BLaER1 (cell line): ENCODE measurements around the gene CAMK2G.

Experiments
- H3K27ac ChIP-seq: shearing (Covaris generic); formaldehyde crosslinking; 2 replicates; pipeline ENCODE4 v1.8.1; 2022
- H3K27me3 ChIP-seq: shearing (Covaris generic); formaldehyde crosslinking; 2 replicates; pipeline ENCODE4 v1.8.1; 2022
- H3K36me3 ChIP-seq: shearing (Covaris generic); formaldehyde crosslinking; 2 replicates; pipeline ENCODE4 v1.8.1; 2022
- H3K4me1 ChIP-seq: shearing (Covaris generic); formaldehyde crosslinking; 2 replicates; pipeline ENCODE4 v1.8.1; 2022
- H3K4me2 ChIP-seq: shearing (Covaris generic); formaldehyde crosslinking; 2 replicates; pipeline ENCODE4 v1.8.1; 2022
- H3K4me3 ChIP-seq: shearing (Covaris generic); formaldehyde crosslinking; 2 replicates; pipeline ENCODE4 v1.8.1; 2022
- H3K9ac ChIP-seq: shearing (Covaris generic); formaldehyde crosslinking; 2 replicates; pipeline ENCODE4 v1.8.1; 2022
- H3K9me3 ChIP-seq: shearing (Covaris generic); formaldehyde crosslinking; 2 replicates; pipeline ENCODE4 v1.8.1; 2022
- H4K20me1 ChIP-seq: shearing (Covaris generic); formaldehyde crosslinking; 2 replicates; pipeline ENCODE4 v1.8.1; 2022
- Cebpa-rat ChIP-seq: shearing (Covaris generic); IDR thresholded peaks from 2 replicates; pipeline ENCODE4 v1.8.1; 2022

CAMK2G gene

DNA sequence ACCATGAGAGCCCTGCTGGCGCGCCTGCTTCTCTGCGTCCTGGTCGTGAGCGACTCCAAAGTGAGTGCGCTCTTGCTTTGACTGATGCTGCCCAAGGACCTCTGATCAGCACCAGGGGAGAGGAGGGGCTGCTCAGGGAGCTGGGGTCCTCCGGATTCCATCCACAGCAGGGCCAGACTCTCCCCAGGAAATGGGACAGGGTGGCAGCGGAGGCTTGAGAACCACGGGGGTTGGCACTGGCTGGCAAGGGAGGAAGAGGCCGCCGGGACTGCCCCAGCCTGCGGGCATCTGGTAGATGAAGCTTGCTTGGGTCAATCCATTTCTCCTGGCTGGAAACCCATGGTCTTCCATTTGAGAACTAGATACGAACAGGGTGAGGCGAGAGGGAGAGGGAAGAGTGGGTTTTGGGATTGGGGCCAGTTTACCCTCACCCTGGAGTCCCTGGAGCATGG lies 37.2 kb upstream of the CAMK2G start:
- Histone ChIP-seq H3K4me2 (peak overlapping the region; percentile 94), H3K4me1 (peaks cover 87% of the 10 kb centered on the region), H3K9ac (peak overlapping the region; percentile 84), H3K36me3 (peaks cover 41% of the 10 kb centered on the region), H3K27ac (peak overlapping the region; percentile 83), H3K27me3 (no peaks in the 10 kb centered on the region), H3K9me3 (no peaks in the 10 kb centered on the region), H4K20me1 (no peaks in the 10 kb centered on the region), H3K4me3 (peak overlapping the region; percentile 91)
- TF ChIP-seq Cebpa-rat, result no peak

DNA sequence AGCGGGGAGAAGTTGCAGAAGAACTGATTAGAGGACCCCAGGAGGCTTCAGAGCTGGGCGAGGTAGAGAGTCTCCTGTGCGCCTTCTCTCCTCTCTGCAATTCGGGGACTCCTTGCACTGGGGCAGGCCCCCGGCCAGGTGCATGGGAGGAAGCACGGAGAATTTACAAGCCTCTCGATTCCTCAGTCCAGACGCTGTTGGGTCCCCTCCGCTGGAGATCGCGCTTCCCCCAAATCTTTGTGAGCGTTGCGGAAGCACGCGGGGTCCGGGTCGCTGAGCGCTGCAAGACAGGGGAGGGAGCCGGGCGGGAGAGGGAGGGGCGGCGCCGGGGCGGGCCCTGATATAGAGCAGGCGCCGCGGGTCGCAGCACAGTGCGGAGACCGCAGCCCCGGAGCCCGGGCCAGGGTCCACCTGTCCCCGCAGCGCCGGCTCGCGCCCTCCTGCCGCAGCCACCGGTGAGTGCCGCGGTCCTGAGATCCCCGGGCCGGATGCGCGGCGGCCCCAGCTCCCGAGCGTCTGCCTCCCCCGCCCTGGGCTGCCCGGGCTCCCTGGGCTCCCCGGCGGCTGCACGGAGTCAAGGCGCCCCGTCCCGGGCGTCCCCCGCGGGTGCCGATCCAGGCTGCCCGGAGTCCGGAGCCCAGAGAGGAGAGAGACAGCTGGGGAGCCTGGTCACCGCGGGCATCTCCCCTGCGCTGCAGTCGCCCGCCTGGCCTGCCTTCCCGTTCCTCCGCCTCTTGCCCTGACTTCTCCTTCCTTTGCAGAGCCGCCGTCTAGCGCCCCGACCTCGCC lies 36.6 kb upstream of the CAMK2G start, which contains the start of gene PLAU:
PLAU (plus strand) TSS at position 369 of the 789 bp plus-strand sequence. CDS start 424 bp downstream, outside the sequence.
- peak within 1 kb of the TSS; percentile 84 for H3K9ac ChIP-seq
- no peak for TF ChIP-seq Cebpa-rat
- H3K27ac ChIP-seq, result peak within 1 kb of the TSS; percentile 83
- peaks cover 81% of the 10 kb centered on the region for H3K4me1 ChIP-seq
- H3K4me2 ChIP-seq, result peak within 1 kb of the TSS; percentile 94
- no peaks in the 10 kb centered on the region for H4K20me1 ChIP-seq
- no peaks in the 10 kb centered on the region for H3K9me3 ChIP-seq
- no peaks in the 10 kb centered on the region for H3K27me3 ChIP-seq
- H3K36me3 ChIP-seq, result peaks cover 34% of the 10 kb centered on the region
- H3K4me3 ChIP-seq, result peak within 1 kb of the TSS; percentile 91

DNA sequence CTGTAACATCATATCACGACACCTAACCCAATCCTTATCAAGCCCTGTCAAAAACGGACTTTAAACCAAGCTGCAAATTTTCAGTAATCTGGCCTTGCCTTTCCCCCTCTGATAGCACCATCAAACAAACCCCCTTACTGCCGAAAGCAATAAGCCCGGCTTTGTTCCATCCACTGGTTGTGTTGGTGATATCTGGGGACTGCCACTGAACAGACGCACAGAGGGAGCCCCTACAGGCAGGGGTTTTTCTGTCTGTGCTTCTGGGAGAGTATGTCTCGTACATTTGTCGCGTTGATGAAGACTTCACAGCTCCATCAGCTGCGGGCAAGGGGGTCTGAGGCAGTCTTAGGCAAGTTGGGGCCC lies 36.0 kb upstream of the CAMK2G start:
- no peaks in the 10 kb centered on the region for H3K27me3 ChIP-seq
- H3K4me2 ChIP-seq, result peak overlapping the region; percentile 94
- H3K36me3 ChIP-seq, result peaks cover 29% of the 10 kb centered on the region
- H4K20me1 ChIP-seq, result no peaks in the 10 kb centered on the region
- peaks cover 75% of the 10 kb centered on the region for H3K4me1 ChIP-seq
- peak overlapping the region; percentile 83 for H3K27ac ChIP-seq
- no peaks in the 10 kb centered on the region for H3K9me3 ChIP-seq
- TF ChIP-seq Cebpa-rat, result no peak
- H3K4me3 ChIP-seq, result peak overlapping the region; percentile 91
- peak overlapping the region; percentile 84 for H3K9ac ChIP-seq

DNA sequence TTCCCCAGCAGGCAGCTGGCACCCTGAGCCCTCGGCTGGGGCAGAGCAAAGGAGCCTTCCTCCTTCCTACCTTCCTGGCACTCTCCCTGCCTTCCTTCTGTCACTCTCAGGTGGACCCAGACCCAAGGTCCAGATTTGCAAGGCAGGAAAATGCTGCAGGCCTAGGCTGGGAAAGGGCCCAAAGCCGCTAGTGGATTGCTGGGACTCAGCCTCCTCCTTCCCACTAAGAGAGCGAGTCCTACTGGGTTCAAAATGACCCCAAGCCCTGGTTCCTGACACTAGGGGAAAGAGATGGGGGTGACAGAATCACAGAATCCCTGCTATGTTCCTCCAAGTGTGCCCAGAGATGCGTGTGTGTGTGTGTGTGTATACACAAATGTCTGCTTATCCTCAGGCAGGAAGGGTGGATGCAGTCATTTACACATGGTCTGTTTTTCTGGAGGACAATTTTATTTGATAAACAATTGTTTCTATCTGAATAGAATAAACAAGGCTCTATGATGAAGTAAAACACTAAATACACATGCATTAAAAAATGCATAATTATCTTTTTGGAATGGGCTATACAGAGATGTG lies 35.3 kb upstream of the CAMK2G start:
- TF ChIP-seq Cebpa-rat, result no peak
- Histone ChIP-seq H3K4me2 (peak overlapping the region; percentile 94), H3K4me3 (peak overlapping the region; percentile 91)

DNA sequence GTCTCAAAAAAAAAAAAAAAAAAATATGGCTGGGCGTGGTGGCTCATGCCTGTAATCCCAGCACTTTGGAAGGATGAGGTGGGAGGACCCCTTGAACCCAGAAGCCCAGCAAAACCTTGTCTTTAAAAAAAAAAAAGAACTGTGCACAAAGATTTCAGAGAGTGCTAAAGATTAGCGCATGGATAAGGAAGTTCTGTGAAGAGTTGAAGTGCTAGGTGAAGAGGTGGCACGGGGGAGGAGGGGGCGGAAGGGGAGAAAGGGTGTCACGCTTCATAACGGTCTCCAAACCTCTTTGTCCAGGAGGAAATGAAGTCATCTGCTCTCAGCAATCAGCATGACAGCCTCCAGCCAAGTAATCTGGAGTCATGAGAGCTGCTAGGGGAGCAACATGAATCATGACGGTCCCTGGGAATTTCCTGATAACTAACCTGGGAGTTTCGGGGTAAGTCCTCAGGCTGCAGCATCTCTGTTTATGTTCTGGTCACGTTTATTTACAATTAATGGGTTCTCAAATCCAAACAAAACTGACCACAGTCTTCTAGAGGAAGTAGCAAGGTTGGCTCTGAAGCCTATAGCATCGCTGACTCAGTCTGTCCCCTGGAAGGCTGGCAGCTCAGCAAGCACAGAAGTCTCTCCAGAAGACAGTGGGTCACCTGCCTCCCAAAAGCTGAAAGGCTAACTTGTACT lies 34.6 kb upstream of the CAMK2G start:
- Histone ChIP-seq H3K27me3 (no peaks in the 10 kb centered on the region), H4K20me1 (no peaks in the 10 kb centered on the region), H3K9ac (peak overlapping the region; percentile 84), H3K9me3 (no peaks in the 10 kb centered on the region), H3K4me2 (peak overlapping the region; percentile 94), H3K36me3 (peaks cover 15% of the 10 kb centered on the region), H3K4me3 (peak overlapping the region; percentile 91), H3K4me1 (peaks cover 66% of the 10 kb centered on the region), H3K27ac (peak overlapping the region; percentile 83)
- no peak for TF ChIP-seq Cebpa-rat

More for the DNA sequence above, 35.3 kb upstream of the CAMK2G start:
- H3K36me3 ChIP-seq, result peaks cover 21% of the 10 kb centered on the region
- no peaks in the 10 kb centered on the region for H3K9me3 ChIP-seq
- no peaks in the 10 kb centered on the region for H4K20me1 ChIP-seq
- H3K9ac ChIP-seq, result peak overlapping the region; percentile 84
- no peaks in the 10 kb centered on the region for H3K27me3 ChIP-seq
- peaks cover 71% of the 10 kb centered on the region for H3K4me1 ChIP-seq
- H3K27ac ChIP-seq, result peak overlapping the region; percentile 83

DNA sequence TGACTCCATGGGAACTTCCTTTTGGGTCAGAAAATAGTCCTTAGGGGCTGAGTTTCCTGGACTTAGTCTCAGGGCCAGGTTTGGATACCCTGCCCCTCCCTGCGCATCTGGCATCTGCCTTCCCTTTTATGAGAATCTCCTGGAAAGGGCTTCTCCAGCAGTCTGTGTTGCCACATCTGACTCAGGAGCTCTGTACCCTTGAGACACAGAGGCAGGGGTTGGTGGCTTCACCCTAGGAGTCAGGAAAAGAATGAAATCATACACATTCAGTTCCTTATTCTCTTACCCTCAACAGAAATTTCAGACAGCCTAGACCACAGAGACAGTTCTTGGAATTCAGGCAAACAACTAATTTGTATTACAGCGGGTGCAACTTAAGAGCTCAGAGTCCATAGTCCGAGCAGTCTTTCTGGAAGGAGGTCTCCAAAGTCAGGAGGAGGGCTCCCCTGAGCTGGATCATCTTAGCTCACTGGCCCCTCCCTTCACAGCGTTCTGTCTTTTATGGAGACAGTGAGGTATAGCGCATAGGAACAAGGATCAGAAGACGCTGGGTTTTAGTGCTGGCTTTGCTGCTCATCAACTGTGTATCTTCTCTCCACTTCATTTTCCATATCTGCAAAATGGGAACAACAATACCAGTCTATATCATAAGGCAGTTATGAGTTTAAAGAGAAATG lies 33.6 kb upstream of the CAMK2G start:
- TF ChIP-seq Cebpa-rat, result no peak
- H3K27ac ChIP-seq, result peak overlapping the region; percentile 62
- no peaks in the 10 kb centered on the region for H3K27me3 ChIP-seq
- peaks cover 5% of the 10 kb centered on the region for H3K36me3 ChIP-seq
- no peak overlapping the region; the same call in 1 of the 2 replicates for H3K9ac ChIP-seq
- peaks cover 57% of the 10 kb centered on the region for H3K4me1 ChIP-seq
- peak overlapping the region; percentile 91; the same call in 1 of the 2 replicates for H3K4me3 ChIP-seq
- H4K20me1 ChIP-seq, result no peaks in the 10 kb centered on the region
- H3K9me3 ChIP-seq, result no peaks in the 10 kb centered on the region
- peak overlapping the region; percentile 94 for H3K4me2 ChIP-seq

DNA sequence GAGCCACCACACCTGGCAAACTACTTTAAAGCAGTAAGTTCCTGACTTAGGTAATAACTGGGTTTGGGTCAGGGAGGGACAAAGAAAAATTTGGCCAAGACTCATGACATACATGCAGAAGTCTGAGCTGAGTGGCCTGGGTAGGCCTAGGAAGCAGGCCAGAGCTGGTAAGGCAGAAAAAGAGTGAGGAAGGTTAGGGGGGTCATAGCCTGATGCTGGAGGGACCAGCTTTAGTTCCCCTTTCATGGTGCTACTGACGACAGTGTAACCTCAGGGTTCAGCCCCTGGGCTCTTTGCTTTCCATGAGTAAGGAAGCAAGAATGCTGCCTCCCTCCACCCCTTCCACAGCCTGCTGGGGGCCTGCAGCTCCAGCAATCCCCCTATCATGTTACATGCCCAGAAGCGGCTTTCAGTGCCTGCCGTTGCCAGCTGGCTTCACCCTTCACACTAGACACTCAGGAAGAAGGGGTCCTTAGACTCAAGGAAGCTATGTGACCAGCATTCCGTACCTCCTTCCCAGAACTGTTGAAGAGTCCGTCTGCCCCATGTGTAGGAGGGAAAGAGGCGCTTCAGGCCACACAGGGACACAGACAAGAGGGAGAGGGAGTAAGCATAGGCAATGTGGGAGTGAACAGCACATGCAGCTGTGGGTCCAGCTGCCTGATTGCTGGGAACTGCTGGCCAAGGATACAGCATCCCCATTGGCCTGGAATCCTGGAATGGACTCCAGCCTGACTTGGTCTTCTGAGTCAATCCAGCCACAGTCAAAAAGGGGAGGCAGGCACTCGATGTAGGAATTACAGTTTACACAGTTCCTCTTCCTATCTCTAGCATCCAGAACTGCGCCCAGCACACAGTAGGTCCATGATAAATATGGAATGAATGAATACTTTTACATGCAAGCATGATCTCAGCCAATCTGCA lies 32.4 kb upstream of the CAMK2G start:
- Histone ChIP-seq H3K9ac (no peak overlapping the region), H3K27me3 (no peaks in the 10 kb centered on the region), H3K4me3 (no peak overlapping the region), H4K20me1 (no peaks in the 10 kb centered on the region), H3K36me3 (no peaks in the 10 kb centered on the region), H3K4me1 (peaks cover 45% of the 10 kb centered on the region), H3K27ac (0 out of 2 replicates have a peak overlapping the region, but pooled peaks have one; percentile 2), H3K9me3 (no peaks in the 10 kb centered on the region), H3K4me2 (peak overlapping the region; percentile 94; the same call in 1 of the 2 replicates)
- no peak for TF ChIP-seq Cebpa-rat

DNA sequence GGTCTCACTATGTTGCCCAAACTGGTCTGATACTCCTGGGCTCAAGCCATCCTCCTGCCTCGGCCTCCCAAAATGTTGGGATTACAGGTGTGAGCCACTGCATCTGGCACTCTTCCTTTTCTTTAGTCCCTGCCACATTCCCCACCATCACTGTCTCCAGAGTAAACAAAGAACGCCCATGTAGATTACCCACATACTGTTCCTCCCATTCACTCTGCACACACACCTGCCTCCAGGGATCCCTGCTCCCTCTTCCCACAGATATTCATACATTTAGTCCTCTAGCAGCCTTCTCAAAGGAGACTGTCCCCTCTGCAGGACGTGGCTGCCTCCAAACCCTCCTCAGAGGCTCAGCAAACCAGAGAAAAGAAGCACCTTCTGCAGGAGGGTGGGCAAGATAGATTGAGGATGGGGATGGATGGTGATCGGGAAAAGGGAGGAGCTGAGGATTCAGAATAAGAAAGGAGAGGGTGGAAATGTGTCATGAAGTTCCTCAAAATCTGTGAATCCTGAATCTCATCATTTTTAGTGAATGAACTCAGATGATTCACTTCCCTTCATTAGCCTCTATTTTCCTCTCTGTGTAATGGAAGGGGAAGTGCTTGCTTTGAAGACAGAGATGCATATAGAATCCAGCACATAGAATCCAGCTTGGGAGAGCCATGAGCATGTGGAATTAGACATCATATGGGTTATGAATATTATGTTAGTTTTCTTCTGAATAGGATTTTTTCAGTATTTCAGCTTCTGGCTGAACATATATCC lies 31.1 kb upstream of the CAMK2G start:
- H4K20me1 ChIP-seq, result no peaks in the 10 kb centered on the region
- no peaks in the 10 kb centered on the region for H3K9me3 ChIP-seq
- peaks cover 39% of the 10 kb centered on the region for H3K4me1 ChIP-seq
- no peaks in the 10 kb centered on the region for H3K27me3 ChIP-seq
- H3K36me3 ChIP-seq, result no peaks in the 10 kb centered on the region
- no peak for TF ChIP-seq Cebpa-rat
- H3K27ac ChIP-seq, result no peak overlapping the region
- H3K4me3 ChIP-seq, result no peak overlapping the region
- H3K9ac ChIP-seq, result no peak overlapping the region
- H3K4me2 ChIP-seq, result no peak overlapping the region
